A673 (cell line): Measurements from ENCODE around the gene PKNOX2. TPM values are rescaled to one million over a fixed set of nuclear protein-coding genes. Genes with fewer than 3 reads are reported as not detected.

ENCODE experiments used
- BruUV-seq: library from RNA; stranded (reverse); fragments of 400-500 nt; replicated peaks from 2 replicates; lab custom pipeline; 2021; lab: Mats Ljungman, UMichigan
- CTCF ChIA-PET: fragments of 300-600 bp; sonication (Branson Sonifier 250); formaldehyde crosslinking; loops from one replicate; lab custom pipeline; 2022; ENCODE audit warnings: antibody characterized with exemption; lab: Charles Lee
- POLR2A ChIA-PET: fragments of 300-600 bp; sonication (Branson Sonifier 250); formaldehyde crosslinking; loops from one replicate; lab custom pipeline; 2022; ENCODE audit warnings: antibody characterized with exemption; ENCODE audit not compliant: low non-redundant PET; lab: Charles Lee
- DNase-seq: peaks from one replicate; pipeline ENCODE4 v3.0.0-alpha.2; 2015; ENCODE audit warnings: low spot score
- H3K27ac ChIP-seq: fragments of 200-600 bp; sonication (generic); 2 replicates; pipeline ENCODE4 v1.5.1; 2016; ENCODE audit warnings: mixed run types, low read depth, mild to moderate bottlenecking, mixed read lengths, antibody characterized with exemption, low read length; ENCODE audit not compliant: poor library complexity, severe bottlenecking
- H3K27me3 ChIP-seq: fragments of 200-600 bp; sonication (generic); replicated peaks from 2 replicates; pipeline ENCODE4 v1.6.1; 2017; ENCODE audit warnings: mixed run types, low read depth, mild to moderate bottlenecking, mixed read lengths, antibody characterized with exemption, low read length; ENCODE audit not compliant: insufficient read depth, poor library complexity
- H3K36me3 ChIP-seq: fragments of 200-600 bp; sonication (generic); 2 replicates; pipeline ENCODE4 v1.6.1; 2016; ENCODE audit warnings: mixed run types, mild to moderate bottlenecking, mixed read lengths, antibody characterized with exemption, low read length; ENCODE audit not compliant: insufficient read depth, poor library complexity, severe bottlenecking
- H3K4me1 ChIP-seq: fragments of 200-600 bp; sonication (generic); 2 replicates; pipeline ENCODE4 v1.6.1; 2017; ENCODE audit warnings: mixed run types, mild to moderate bottlenecking, mixed read lengths, antibody characterized with exemption, low read length; ENCODE audit not compliant: insufficient read depth, poor library complexity, severe bottlenecking
- H3K4me3 ChIP-seq: fragments of 200-600 bp; sonication (generic); 2 replicates; pipeline ENCODE4 v1.5.1; 2016; ENCODE audit warnings: low read depth, mixed run types, mild to moderate bottlenecking, mixed read lengths, low read length; ENCODE audit not compliant: poor library complexity, severe bottlenecking
- H3K9me3 ChIP-seq: fragments of 200-600 bp; sonication (generic); 2 replicates; pipeline ENCODE4 v1.6.1; 2016; ENCODE audit warnings: mixed run types, low read depth, mild to moderate bottlenecking, mixed read lengths, antibody characterized with exemption, low read length; ENCODE audit not compliant: poor library complexity, severe bottlenecking
- CTCF ChIP-seq: fragments of 300-800, 200-600 bp; sonication (generic); conservative IDR thresholded peaks from 2 replicates; pipeline ENCODE4 v1.5.1; 2017; ENCODE audit warnings: low read depth, mild to moderate bottlenecking, antibody characterized with exemption, low read length, moderate library complexity, mixed read lengths
- EZH2 ChIP-seq: fragments of 200-600 bp; sonication (generic); IDR thresholded peaks from 2 replicates; pipeline ENCODE4 v1.6.1; 2017; ENCODE audit warnings: borderline replicate concordance, low read depth, mild to moderate bottlenecking, mixed read lengths, antibody characterized with exemption, low read length; ENCODE audit not compliant: poor library complexity, severe bottlenecking
- intact Hi-C: fragments of 100-400 bp; cut with micrococcal nuclease; formaldehyde crosslinking; loops from one replicate; pipeline ENCODE4 v1.10.0; 2022; ENCODE audit not compliant: unreplicated experiment
- total RNA-seq: library from RNA; stranded (reverse); gene quantifications from 2 replicates; pipeline ENCODE4 v1.2.3, GENCODE V29; 2021

The PKNOX2 gene
- total RNA-seq, 1 experiment from 2014 or later = 1.1 TPM

- intact Hi-C loops = no loop called here
- H3K36me3 ChIP-seq = no peaks in the 10 kb centered on the region
- no peaks in the 10 kb centered on the region for H3K9me3 ChIP-seq
- H3K27ac ChIP-seq = no peak overlapping the region
- H3K27me3 ChIP-seq = no peaks in the 10 kb centered on the region
- H3K4me3 ChIP-seq = no peak overlapping the region
- ChIA-PET POLR2A (no interaction called here), CTCF (no interaction called here)
- H3K4me1 ChIP-seq = peaks cover 13% of the 10 kb centered on the region
- TF ChIP-seq EZH2 = no peak
- TF ChIP-seq CTCF = no peak
- BruUV-seq = no TSS peak
- no peak for DNase-seq
Observed at GRCh38 chr11:125262830-125263218, 98.3 kb downstream of the PKNOX2 start.

GRCh38 chr11:125263268-125263790 lies 98.8 kb downstream of the PKNOX2 start:
- DNase-seq = peak; percentile 77
- ChIA-PET CTCF (no interaction called here), POLR2A (no interaction called here)
- BruUV-seq = no TSS peak
- Histone ChIP-seq H3K9me3 (no peaks in the 10 kb centered on the region), H3K27me3 (no peaks in the 10 kb centered on the region), H3K4me3 (no peak overlapping the region), H3K36me3 (no peaks in the 10 kb centered on the region), H3K27ac (no peak overlapping the region), H3K4me1 (peaks cover 13% of the 10 kb centered on the region)
- TF ChIP-seq CTCF = no peak
- no peak for TF ChIP-seq EZH2
- intact Hi-C loops = no loop called here

- POLR2A ChIA-PET = no interaction called here
- Histone ChIP-seq H3K36me3 (no peaks in the 10 kb centered on the region), H3K27me3 (no peaks in the 10 kb centered on the region), H3K4me1 (peaks cover 13% of the 10 kb centered on the region), H3K9me3 (no peaks in the 10 kb centered on the region), H3K4me3 (no peak overlapping the region), H3K27ac (no peak overlapping the region)
- BruUV-seq = no TSS peak
- intact Hi-C loops = no loop called here
- CTCF ChIA-PET = no interaction called here
- TF ChIP-seq EZH2 (no peak), CTCF (no peak)
- no peak for DNase-seq
Observed at GRCh38 chr11:125264100-125265022, 99.8 kb downstream of the PKNOX2 start.
